ENCODE measurements around the gene ASIC1. TPM values are rescaled to one million over a fixed set of nuclear protein-coding genes. Genes with fewer than 3 reads are reported as not detected.

ASIC1 gene
- total RNA-seq (2014; rRNA removed; shearing (Covaris generic); ENCODE audit: low replicate concordance), result 17.9 and 26.7 TPM in 2 replicates

DNA sequence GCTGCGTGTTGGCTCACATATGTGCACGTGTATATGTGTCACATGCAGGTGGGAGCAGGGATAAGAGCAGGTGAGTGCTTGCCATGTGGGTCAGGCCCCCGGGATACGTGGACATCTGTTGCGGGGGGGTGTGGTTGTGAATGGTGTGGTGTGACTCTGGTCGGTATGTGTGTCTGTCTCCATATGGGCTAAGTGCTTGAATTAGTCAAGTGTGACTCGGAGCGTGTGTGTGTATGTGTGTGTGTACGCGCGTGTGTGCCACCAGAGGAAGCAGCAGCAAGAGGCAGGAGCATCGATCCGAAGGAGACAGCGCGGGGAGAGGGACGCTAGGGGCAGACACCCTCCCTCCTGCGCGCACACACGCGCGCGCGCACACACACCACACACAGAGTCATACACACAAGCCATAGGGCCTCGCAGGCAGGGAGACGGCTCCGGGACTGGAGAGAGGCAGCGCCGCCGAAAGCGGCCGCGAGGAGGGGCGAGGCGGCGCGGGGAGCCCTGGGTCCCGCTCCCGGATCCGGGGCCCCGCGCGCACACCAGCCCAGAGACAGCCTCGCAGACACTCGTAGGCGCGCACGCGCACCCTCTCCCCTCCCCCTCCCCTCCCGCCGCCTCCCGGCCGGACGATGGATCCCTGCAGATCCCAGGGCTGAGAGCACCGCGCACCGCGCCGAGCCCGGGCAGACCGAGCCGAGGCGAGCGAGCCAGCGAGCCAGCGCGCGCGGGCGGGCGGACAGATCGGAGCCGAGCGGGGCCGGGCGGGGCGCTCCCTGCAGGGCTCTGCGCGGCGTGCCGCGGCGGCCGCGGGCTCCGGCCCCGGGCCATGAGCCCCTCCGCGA lies at the start of gene ASIC1:
Gene ASIC1 (plus strand): TSS at position 597 of the 842 bp plus-strand sequence. CDS start 1,171 bp downstream, outside the sequence.
- Histone ChIP-seq H3K9me2 (replicated peaks; ENCODE audit: insufficient read depth, low read length) (no peaks in the 10 kb centered on the region), H3K36me3 (ENCODE audit: insufficient read depth, low read length) (no peaks in the 10 kb centered on the region), H3K4me1 (ENCODE audit: low read length) (peaks cover 40% of the 10 kb centered on the region), H3K4me2 (ENCODE audit: low read depth, low read length, poor library complexity, severe bottlenecking) (peak within 1 kb of the TSS; percentile 96), H3K4me3 (ENCODE audit: low read length) (peak within 1 kb of the TSS; percentile 81), H2AFZ (ENCODE audit: low read length) (peak within 1 kb of the TSS; percentile 67), H3K27ac (ENCODE audit: low read length) (peak within 1 kb of the TSS; percentile 57), H3K9ac (ENCODE audit: low read length) (peak within 1 kb of the TSS; percentile 79), H3K79me2 (ENCODE audit: low read length) (no peaks in the 10 kb centered on the region), H3K27me3 (ENCODE audit: low read length) (no peaks in the 10 kb centered on the region), H4K20me1 (ENCODE audit: insufficient read depth, low read depth, low read length) (no peaks in the 10 kb centered on the region), H3K9me3 (ENCODE audit: low read length) (no peaks in the 10 kb centered on the region)
- DNase-seq, result peak; percentile 84

DNA sequence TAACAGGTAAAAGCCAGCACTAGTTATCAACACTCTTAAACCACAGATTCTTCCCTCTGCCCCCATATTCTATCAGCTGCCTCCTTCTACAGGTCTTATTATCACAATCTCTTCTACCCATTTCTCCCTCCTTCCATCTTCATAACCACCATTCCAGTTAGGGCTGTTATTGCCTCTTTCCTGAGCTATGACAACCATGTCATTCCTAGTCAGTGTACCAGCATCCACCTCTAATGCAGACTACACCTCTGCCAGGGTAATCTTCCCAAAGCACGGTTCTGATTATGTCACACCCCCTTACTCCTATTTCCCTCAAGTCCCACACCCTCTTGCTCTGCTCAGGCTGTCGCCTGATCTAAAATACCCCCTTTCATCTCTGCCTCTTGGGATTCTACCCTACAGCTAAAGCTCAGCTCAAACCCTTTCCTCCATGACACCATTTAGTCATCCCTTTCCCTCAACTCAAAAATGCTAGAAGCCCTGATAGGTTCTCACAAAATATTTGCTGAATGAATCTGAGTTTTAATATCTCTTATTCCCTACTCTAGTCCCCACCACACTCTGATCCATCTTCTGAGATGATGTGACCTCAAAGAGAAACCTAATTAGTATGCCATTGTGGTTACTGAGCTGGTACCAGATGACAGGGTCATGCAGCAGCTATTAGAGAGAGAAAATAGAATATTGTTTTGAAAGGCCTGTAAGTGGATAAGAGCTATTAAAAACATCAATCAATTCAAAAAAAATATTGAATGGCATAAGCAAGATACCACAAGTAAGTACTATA lies 43.8 kb upstream of the ASIC1 start:
- H3K9ac ChIP-seq (ENCODE audit: low read length), result no peak overlapping the region
- H3K4me3 ChIP-seq (ENCODE audit: low read length), result no peak overlapping the region
- H3K9me3 ChIP-seq (ENCODE audit: low read length), result no peaks in the 10 kb centered on the region
- H3K4me1 ChIP-seq (ENCODE audit: low read length), result peaks cover 10% of the 10 kb centered on the region
- H2AFZ ChIP-seq (ENCODE audit: low read length), result no peak overlapping the region
- H3K36me3 ChIP-seq (ENCODE audit: insufficient read depth, low read length), result peaks cover 26% of the 10 kb centered on the region; the same call in 1 of the 2 replicates
- no peaks in the 10 kb centered on the region for H3K27me3 ChIP-seq (ENCODE audit: low read length)
- H3K27ac ChIP-seq (ENCODE audit: low read length), result no peak overlapping the region
- DNase-seq, result no peak
- no peaks in the 10 kb centered on the region for H3K9me2 ChIP-seq (replicated peaks; ENCODE audit: insufficient read depth, low read length)
- no peaks in the 10 kb centered on the region for H4K20me1 ChIP-seq (ENCODE audit: insufficient read depth, low read depth, low read length)
- H3K4me2 ChIP-seq (ENCODE audit: low read depth, low read length, poor library complexity, severe bottlenecking), result no peak overlapping the region
- peaks cover 77% of the 10 kb centered on the region for H3K79me2 ChIP-seq (ENCODE audit: low read length)

DNA sequence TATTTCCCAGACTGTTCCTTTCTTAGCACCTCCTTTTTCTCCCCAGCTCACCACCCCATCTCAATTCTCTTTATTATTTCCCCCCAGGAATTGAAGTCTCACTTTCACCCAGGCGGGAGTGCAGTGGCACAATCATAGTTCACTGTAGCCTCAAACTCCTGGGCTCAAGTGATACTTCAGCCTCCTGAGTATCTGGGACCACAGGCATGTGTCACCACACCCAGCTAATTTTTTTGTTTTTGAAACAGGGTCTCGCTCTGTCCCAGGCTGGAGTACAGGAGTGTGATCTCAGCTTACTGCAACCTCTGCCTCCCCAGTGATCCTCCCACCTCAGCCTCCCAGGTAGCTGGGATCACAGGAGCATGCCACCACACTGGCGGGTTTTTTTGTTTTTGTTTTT lies 43.1 kb upstream of the ASIC1 start:
- H2AFZ ChIP-seq (ENCODE audit: low read length), result no peak overlapping the region
- H3K9me3 ChIP-seq (ENCODE audit: low read length), result no peaks in the 10 kb centered on the region
- no peak overlapping the region for H3K27ac ChIP-seq (ENCODE audit: low read length)
- no peak overlapping the region for H3K4me2 ChIP-seq (ENCODE audit: low read depth, low read length, poor library complexity, severe bottlenecking)
- no peak for DNase-seq
- H3K4me3 ChIP-seq (ENCODE audit: low read length), result no peak overlapping the region
- peaks cover 78% of the 10 kb centered on the region for H3K79me2 ChIP-seq (ENCODE audit: low read length)
- no peak overlapping the region for H3K9ac ChIP-seq (ENCODE audit: low read length)
- peaks cover 6% of the 10 kb centered on the region for H3K4me1 ChIP-seq (ENCODE audit: low read length)
- peaks cover 23% of the 10 kb centered on the region; the same call in 1 of the 2 replicates for H3K36me3 ChIP-seq (ENCODE audit: insufficient read depth, low read length)
- H4K20me1 ChIP-seq (ENCODE audit: insufficient read depth, low read depth, low read length), result no peaks in the 10 kb centered on the region
- H3K9me2 ChIP-seq (replicated peaks; ENCODE audit: insufficient read depth, low read length), result no peaks in the 10 kb centered on the region
- no peaks in the 10 kb centered on the region for H3K27me3 ChIP-seq (ENCODE audit: low read length)

DNA sequence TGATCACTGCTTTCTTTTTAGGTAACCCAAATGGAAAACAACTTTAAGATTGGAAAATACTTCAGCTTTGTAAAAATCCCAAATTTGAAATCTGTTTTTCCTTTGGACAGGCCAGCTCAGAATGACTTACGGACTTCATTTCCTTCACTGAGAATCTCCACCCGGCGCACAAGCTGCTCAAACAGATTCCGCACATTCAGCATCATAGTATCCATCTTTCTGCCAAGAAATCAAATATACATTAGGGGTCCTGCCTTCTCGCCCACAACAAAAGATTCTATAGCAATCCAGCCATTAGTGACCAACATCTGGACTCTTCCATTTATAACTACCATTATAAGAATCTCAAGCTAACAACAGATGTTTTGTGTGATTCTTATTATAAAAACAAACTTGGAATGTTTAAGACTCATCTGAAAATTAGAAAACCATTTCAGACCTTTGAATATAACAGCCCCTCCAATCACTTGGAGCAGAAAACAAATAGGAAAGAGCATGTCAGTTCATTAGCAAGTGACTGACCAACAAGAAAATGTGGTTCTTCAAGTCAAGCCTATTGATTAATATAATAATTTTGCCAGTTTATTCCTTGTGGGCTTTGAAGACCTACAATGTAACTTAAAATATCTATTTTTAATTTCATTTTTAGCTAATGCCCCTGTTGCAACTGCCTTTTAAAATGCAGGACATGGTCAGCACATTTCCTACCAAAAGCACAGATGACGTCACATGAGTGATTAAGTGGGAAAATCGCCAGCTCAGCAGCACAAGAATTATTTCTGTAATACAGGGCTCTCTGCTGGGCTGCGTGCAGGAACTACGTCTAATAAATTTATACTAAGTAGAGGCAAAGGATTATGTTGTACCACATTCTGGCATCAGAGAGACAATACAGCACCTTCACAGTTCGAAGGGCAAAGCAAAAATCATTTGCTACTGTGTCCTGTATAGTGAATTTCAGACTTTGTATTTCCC lies 40.6 kb upstream of the ASIC1 start:
- no peaks in the 10 kb centered on the region for H4K20me1 ChIP-seq (ENCODE audit: insufficient read depth, low read depth, low read length)
- no peak overlapping the region for H3K27ac ChIP-seq (ENCODE audit: low read length)
- H3K9ac ChIP-seq (ENCODE audit: low read length), result no peak overlapping the region
- H3K9me2 ChIP-seq (replicated peaks; ENCODE audit: insufficient read depth, low read length), result no peaks in the 10 kb centered on the region
- no peaks in the 10 kb centered on the region for H3K27me3 ChIP-seq (ENCODE audit: low read length)
- peaks cover 88% of the 10 kb centered on the region for H3K79me2 ChIP-seq (ENCODE audit: low read length)
- no peak overlapping the region for H3K4me2 ChIP-seq (ENCODE audit: low read depth, low read length, poor library complexity, severe bottlenecking)
- no peak overlapping the region for H2AFZ ChIP-seq (ENCODE audit: low read length)
- no peaks in the 10 kb centered on the region for H3K9me3 ChIP-seq (ENCODE audit: low read length)
- peaks cover 15% of the 10 kb centered on the region for H3K4me1 ChIP-seq (ENCODE audit: low read length)
- no peak for DNase-seq
- peaks cover 25% of the 10 kb centered on the region; the same call in 1 of the 2 replicates for H3K36me3 ChIP-seq (ENCODE audit: insufficient read depth, low read length)
- H3K4me3 ChIP-seq (ENCODE audit: low read length), result no peak overlapping the region

DNA sequence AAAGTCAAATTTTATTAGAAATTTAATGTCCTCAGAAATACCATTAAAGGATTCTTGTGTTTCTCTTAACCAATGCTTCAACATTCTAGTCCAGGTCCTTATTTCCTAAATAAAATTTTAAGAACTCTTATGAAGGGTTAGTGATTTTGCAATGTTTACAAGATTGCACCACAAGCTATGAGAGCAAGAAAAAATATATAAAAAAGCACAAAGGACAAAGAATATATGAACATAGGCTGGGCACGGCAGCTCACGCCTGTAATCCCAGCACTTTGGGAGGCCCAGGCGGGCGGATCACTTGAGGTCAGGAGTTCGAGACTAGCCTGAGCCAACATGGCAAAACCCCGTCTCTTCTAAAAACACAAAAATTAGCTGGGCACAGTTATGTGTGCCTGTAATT lies 39.8 kb upstream of the ASIC1 start:
- no peak overlapping the region for H2AFZ ChIP-seq (ENCODE audit: low read length)
- H4K20me1 ChIP-seq (ENCODE audit: insufficient read depth, low read depth, low read length), result no peaks in the 10 kb centered on the region
- H3K27me3 ChIP-seq (ENCODE audit: low read length), result no peaks in the 10 kb centered on the region
- H3K79me2 ChIP-seq (ENCODE audit: low read length), result peaks cover 94% of the 10 kb centered on the region
- H3K9me3 ChIP-seq (ENCODE audit: low read length), result no peaks in the 10 kb centered on the region
- H3K9me2 ChIP-seq (replicated peaks; ENCODE audit: insufficient read depth, low read length), result no peaks in the 10 kb centered on the region
- peaks cover 25% of the 10 kb centered on the region; the same call in 1 of the 2 replicates for H3K36me3 ChIP-seq (ENCODE audit: insufficient read depth, low read length)
- DNase-seq, result no peak
- no peak overlapping the region for H3K4me3 ChIP-seq (ENCODE audit: low read length)
- H3K4me1 ChIP-seq (ENCODE audit: low read length), result peaks cover 20% of the 10 kb centered on the region
- H3K9ac ChIP-seq (ENCODE audit: low read length), result no peak overlapping the region
- no peak overlapping the region for H3K4me2 ChIP-seq (ENCODE audit: low read depth, low read length, poor library complexity, severe bottlenecking)
- H3K27ac ChIP-seq (ENCODE audit: low read length), result no peak overlapping the region

DNA sequence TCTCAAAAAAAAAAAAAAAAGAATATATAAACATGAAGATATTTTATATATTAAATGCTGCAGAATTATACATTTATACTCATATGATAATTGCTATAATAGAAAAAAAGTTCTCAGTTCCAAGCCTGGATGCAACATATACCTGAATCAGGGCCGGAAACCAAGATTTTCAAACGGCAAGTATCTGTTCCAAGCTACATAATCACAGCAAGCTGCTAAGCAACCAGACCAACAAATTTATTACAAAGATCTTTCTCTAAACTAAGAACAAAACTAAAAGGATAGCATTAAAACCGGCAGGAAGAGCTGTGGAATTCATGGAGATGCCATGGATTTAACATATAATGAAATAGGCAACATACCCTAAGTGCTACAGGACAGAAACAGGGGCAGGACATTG lies 39.2 kb upstream of the ASIC1 start:
- Histone ChIP-seq H3K36me3 (ENCODE audit: insufficient read depth, low read length) (peaks cover 28% of the 10 kb centered on the region; the same call in 1 of the 2 replicates), H3K4me1 (ENCODE audit: low read length) (peaks cover 25% of the 10 kb centered on the region), H3K9me2 (replicated peaks; ENCODE audit: insufficient read depth, low read length) (no peaks in the 10 kb centered on the region), H2AFZ (ENCODE audit: low read length) (no peak overlapping the region), H3K27me3 (ENCODE audit: low read length) (no peaks in the 10 kb centered on the region), H3K4me2 (ENCODE audit: low read depth, low read length, poor library complexity, severe bottlenecking) (no peak overlapping the region), H3K9ac (ENCODE audit: low read length) (no peak overlapping the region), H3K4me3 (ENCODE audit: low read length) (no peak overlapping the region), H3K9me3 (ENCODE audit: low read length) (no peaks in the 10 kb centered on the region), H3K27ac (ENCODE audit: low read length) (no peak overlapping the region), H4K20me1 (ENCODE audit: insufficient read depth, low read depth, low read length) (no peaks in the 10 kb centered on the region), H3K79me2 (ENCODE audit: low read length) (peaks cover 95% of the 10 kb centered on the region)
- no peak for DNase-seq

DNA sequence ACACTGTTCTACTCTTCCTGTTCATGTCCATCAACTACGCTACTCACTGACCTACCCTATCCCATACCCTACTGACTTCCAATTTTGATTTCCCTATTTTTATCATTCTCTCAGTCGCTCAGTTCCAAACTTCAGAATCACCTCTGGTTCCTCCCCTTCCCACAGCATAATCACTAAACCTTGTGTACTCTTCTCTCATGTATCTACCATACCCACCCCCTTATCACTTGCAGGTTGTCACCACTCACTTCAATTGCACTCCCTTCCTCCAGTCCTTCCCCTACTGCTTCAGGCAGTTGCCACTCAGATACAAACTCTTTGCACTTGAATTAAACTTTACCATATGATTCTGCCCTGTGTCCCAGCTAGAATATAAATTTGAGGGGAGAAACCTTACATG lies 38.4 kb upstream of the ASIC1 start:
- H3K27ac ChIP-seq (ENCODE audit: low read length), result no peak overlapping the region
- DNase-seq, result no peak
- no peaks in the 10 kb centered on the region for H3K9me3 ChIP-seq (ENCODE audit: low read length)
- no peak overlapping the region for H2AFZ ChIP-seq (ENCODE audit: low read length)
- no peaks in the 10 kb centered on the region for H3K27me3 ChIP-seq (ENCODE audit: low read length)
- no peak overlapping the region for H3K4me3 ChIP-seq (ENCODE audit: low read length)
- peaks cover 25% of the 10 kb centered on the region; the same call in 1 of the 2 replicates for H3K36me3 ChIP-seq (ENCODE audit: insufficient read depth, low read length)
- H3K9me2 ChIP-seq (replicated peaks; ENCODE audit: insufficient read depth, low read length), result no peaks in the 10 kb centered on the region
- H3K4me1 ChIP-seq (ENCODE audit: low read length), result peaks cover 33% of the 10 kb centered on the region
- H3K9ac ChIP-seq (ENCODE audit: low read length), result no peak overlapping the region
- H3K79me2 ChIP-seq (ENCODE audit: low read length), result peaks cover 95% of the 10 kb centered on the region
- H3K4me2 ChIP-seq (ENCODE audit: low read depth, low read length, poor library complexity, severe bottlenecking), result no peak overlapping the region
- no peaks in the 10 kb centered on the region for H4K20me1 ChIP-seq (ENCODE audit: insufficient read depth, low read depth, low read length)
